Heart left ventricle (tissue), 16 donors: Measurements from ENCODE around the gene DIAPH2. TPM values are rescaled to one million over a fixed set of nuclear protein-coding genes. Genes with fewer than 3 reads are reported as not detected.

Source experiments
- ATAC-seq, 4 donors: fragments of 200-7000 bp; cut with Tn5 transposase; one replicate each; pipeline ENCODE4 v1.9.1; 2020 to 2022; ENCODE audit warnings: moderate library complexity in 4 of 4, mild to moderate bottlenecking in 3 of 4, moderate number of reproducible peaks in 1 of 4
- DNase-seq, 5 donors: peaks; one replicate each; pipeline ENCODE4 v3.0.0-alpha.2; 2020
- H3K27ac ChIP-seq, 12 donors: fragments of 200-600 bp; sonication (generic) in 4 of 12; one replicate each; pipeline versions ENCODE4 v1.5.0 to v1.8.0; 2016 to 2022; ENCODE audit warnings: mild to moderate bottlenecking in 2 of 12
- H3K27me3 ChIP-seq, 9 donors: fragments of 200-600 bp; sonication (generic) in 2 of 9; one replicate each; pipeline versions ENCODE4 v1.5.1 to v1.8.0; 2016 to 2022; ENCODE audit warnings: mild to moderate bottlenecking in 3 of 9
- H3K36me3 ChIP-seq, 9 donors: fragments of 200-600 bp; sonication (generic) in 2 of 9; one replicate each; pipeline versions ENCODE4 v1.5.0 to v1.8.0; 2018 to 2022; ENCODE audit warnings: mild to moderate bottlenecking in 2 of 9
- H3K4me1 ChIP-seq, 12 donors: fragments of 200-600 bp; sonication (generic) in 4 of 12; one replicate each; pipeline versions ENCODE4 v1.5.0 to v1.8.0; 2016 to 2022; ENCODE audit warnings: mild to moderate bottlenecking in 3 of 12
- H3K4me3 ChIP-seq, 12 donors: fragments of 200-600 bp; sonication (generic) in 4 of 12; one replicate each; pipeline versions ENCODE4 v1.5.0 to v1.8.0; 2017 to 2022; ENCODE audit warnings: mild to moderate bottlenecking in 9 of 12, moderate library complexity in 4 of 12
- H3K9me3 ChIP-seq, 12 donors: fragments of 200-600 bp; sonication (generic) in 4 of 12; one replicate each; pipeline versions ENCODE4 v1.5.0 to v1.8.0; 2016 to 2022; ENCODE audit warnings: mild to moderate bottlenecking in 1 of 12
- CTCF ChIP-seq, 12 donors: fragments of 200-600 bp; sonication (generic) in 4 of 12; IDR thresholded peaks; one replicate each; pipeline versions ENCODE4 v1.5.0 to v1.8.0; 2018 to 2022; ENCODE audit warnings: antibody characterized with exemption in 12 of 12, mild to moderate bottlenecking in 5 of 12
- POLR2A ChIP-seq, 2 donors: fragments of 450-650 bp; IDR thresholded peaks; one replicate each; pipeline ENCODE4 v1.6.1; 2017; ENCODE audit warnings: antibody characterized with exemption in 2 of 2, mild to moderate bottlenecking in 2 of 2, moderate library complexity in 2 of 2
- WGBS, 4 donors: extraction: QIAGEN DNeasy Blood & Tissue Kit in 2 of 4; methylation state at CpG; one replicate each; pipeline versions ENCODE4 v1.1.5 to v1.1.7; 2013 to 2018; 5-methylcytosine and 5-hydroxymethylcytosine counted together
- intact Hi-C, 10 donors: fragments of 100-400 bp; cut with DNase I; formaldehyde crosslinking; loops; one replicate each; pipeline versions ENCODE4 v1.11.1 to v1.14.2; 2022
- polyA plus RNA-seq, 2 donors: library from polyadenylated mRNA; stranded (reverse); fragments of 200-250 nt; gene quantifications; one replicate each; pipeline ENCODE4 v1.2.3, GENCODE V29; 2013
- total RNA-seq, 9 donors: library from RNA; depleted of rRNA in 2 of 9; stranded (reverse); fragments of >200 nt in 2 of 9; fragmentation: NEBNext Ultra II Directional in 3 of 9; extraction: Animal tissue kit (Norgen Biotek cat#: 25700) in 3 of 9; gene quantifications; one replicate each; pipeline versions ENCODE4 v1.1.0 to v1.2.4, GENCODE V29; 2016 to 2023
- donor health status: ischemic (EF 13 %, LVEDD 7.1; RV severe dilation, severe dysfunction).
- donor health status: healthy with polysubstance abuse.
- donor health status: DM: no; HTN: yes; CAD: no.
- donor health status: DM: no; HTN: no; CAD: no.
- donor health status: ischemic (EF 25% LVEDD 6.9; RV normal size, moderate dysfunction).
- donor health status: ischemic (EF 25% LVEDD 5.7; RV mildly dilated, moderate dysfunction).
- donor health status: healthy.
- donor health status: DM: yes; HTN: yes; CAD: no.
- donor health status: ischemic (EF 35%, LVEDD 5.7; RV mildly dilated, moderate dysfunction).
- donor health status: nonischemic (EF 11% LVEDD 7.7; RV severe dilation, severe dysfunction).
- donor health status: DM: yes; HTN: yes; CAD: no.
- donor health status: PGD.
- donor health status: ischemic (EF 29% LVEDD 5.4; RV normal size, mild dysfunction).
- donor health status: nonischemic (EF 23%, LVEDD 6.1; RV moderate dilation, normal function).

The DIAPH2 gene
- total and polyA plus RNA-seq, 11 donors, result 3.7 to 18.8 (median 12.3) TPM

GRCh38 chrX:96703816-96704215 lies 19.2 kb downstream of the DIAPH2 start:
- H3K27ac ChIP-seq, result peak overlapping the region in 1 of 12 donors; percentile 40
- intact Hi-C loops, result no loop called here
- H3K27me3 ChIP-seq, result peaks cover 0 to 8% (median 0%) of the 10 kb centered on the region in 9 donors
- WGBS, 4 donors, result 35 to 63% (median 54%) methylated on average over 1 of the region's 1 CpG
- no peak for DNase-seq
- H3K4me3 ChIP-seq, result no peak overlapping the region
- H3K4me1 ChIP-seq, result peaks cover 0 to 11% (median 5%) of the 10 kb centered on the region in 12 donors
- no peak for ATAC-seq
- H3K9me3 ChIP-seq, result no peaks in the 10 kb centered on the region
- no peaks in the 10 kb centered on the region for H3K36me3 ChIP-seq
- TF ChIP-seq POLR2A (IDR thresholded peaks at IDR 0.05) (no peak), CTCF (IDR thresholded peaks at IDR 0.05) (no peak)

- WGBS, 4 donors, result 38 to 69% (median 59%) methylated on average over 2 of the region's 2 CpGs
- H3K27me3 ChIP-seq, result peaks cover 0 to 8% (median 0%) of the 10 kb centered on the region in 9 donors
- no peaks in the 10 kb centered on the region for H3K9me3 ChIP-seq
- DNase-seq, result no peak
- intact Hi-C loops, result no loop called here
- H3K4me3 ChIP-seq, result no peak overlapping the region
- peak in 1 of 4 donors; percentile 26 for ATAC-seq
- H3K4me1 ChIP-seq, result peaks cover 0 to 11% (median 5%) of the 10 kb centered on the region in 12 donors
- TF ChIP-seq CTCF (IDR thresholded peaks at IDR 0.05) (no peak), POLR2A (IDR thresholded peaks at IDR 0.05) (no peak)
- H3K27ac ChIP-seq, result peak overlapping the region in 6 of 12 donors; percentile 2 to 40 (median 25)
- H3K36me3 ChIP-seq, result no peaks in the 10 kb centered on the region
Measured at GRCh38 chrX:96704629-96705028, 20.0 kb downstream of the DIAPH2 start.

GRCh38 chrX:96705905-96706304 lies 21.3 kb downstream of the DIAPH2 start:
- Histone ChIP-seq H3K9me3 (no peaks in the 10 kb centered on the region), H3K4me1 (peaks cover 0 to 11% (median 5%) of the 10 kb centered on the region in 12 donors), H3K4me3 (no peak overlapping the region), H3K27me3 (peaks cover 0 to 5% (median 0%) of the 10 kb centered on the region in 9 donors), H3K27ac (no peak overlapping the region), H3K36me3 (no peaks in the 10 kb centered on the region)
- intact Hi-C loops, result no loop called here
- ATAC-seq (no peak), DNase-seq (no peak)
- TF ChIP-seq POLR2A (IDR thresholded peaks at IDR 0.05) (no peak), CTCF (IDR thresholded peaks at IDR 0.05) (no peak)

GRCh38 chrX:96707804-96708203 lies 23.2 kb downstream of the DIAPH2 start:
- ATAC-seq, result no peak
- no peaks in the 10 kb centered on the region for H3K27me3 ChIP-seq
- intact Hi-C loops, result no loop called here
- TF ChIP-seq CTCF (IDR thresholded peaks at IDR 0.05) (no peak), POLR2A (IDR thresholded peaks at IDR 0.05) (no peak)
- no peak for DNase-seq
- 72 to 81% (median 76%) methylated on average over 1 of the region's 1 CpG for WGBS, 4 donors
- H3K9me3 ChIP-seq, result no peaks in the 10 kb centered on the region
- no peak overlapping the region for H3K4me3 ChIP-seq
- peaks cover 0 to 15% (median 5%) of the 10 kb centered on the region in 12 donors for H3K4me1 ChIP-seq
- no peak overlapping the region for H3K27ac ChIP-seq
- no peaks in the 10 kb centered on the region for H3K36me3 ChIP-seq
